ENCODE data around the gene MYH7B.
A peak's percentile ranks its signal among the peaks of the same experiment; 100 is the strongest.

MYH7B gene

GRCh38 chr20:34955231-34956040, at the start of gene MYH7B, which contains the start of gene GSS:
Gene MYH7B, plus strand, starts transcription at chr20:34955868. Its CDS starts 22,138 bp downstream, at chr20:34978006.
Gene GSS, minus strand, starts transcription at chr20:34955806. Its CDS starts 3,954 bp downstream, at chr20:34951852.
- peak; percentile 99 for DNase-seq (ENCODE audit: low spot score)

GRCh38 chr20:34907616-34908469, 47.8 kb upstream of the MYH7B start:
- DNase-seq (ENCODE audit: low spot score): peak; percentile 90

- no peak for DNase-seq (ENCODE audit: low spot score)
Measured at GRCh38 chr20:34915131-34915530, 40.5 kb upstream of the MYH7B start.

- DNase-seq (ENCODE audit: low spot score): no peak
Measured at GRCh38 chr20:34915749-34916455, 39.8 kb upstream of the MYH7B start.

GRCh38 chr20:34916774-34917354, 38.8 kb upstream of the MYH7B start:
- DNase-seq (ENCODE audit: low spot score): no peak

GRCh38 chr20:34920055-34920454, 35.6 kb upstream of the MYH7B start:
- DNase-seq (ENCODE audit: low spot score): no peak

- DNase-seq (ENCODE audit: low spot score): peak; percentile 57
Measured at GRCh38 chr20:34921436-34921835, 34.2 kb upstream of the MYH7B start.

- DNase-seq (ENCODE audit: low spot score): peak; percentile 87
Measured at GRCh38 chr20:34922654-34923381, 32.9 kb upstream of the MYH7B start.

GRCh38 chr20:34923414-34923813, 32.3 kb upstream of the MYH7B start:
- no peak for DNase-seq (ENCODE audit: low spot score)

GRCh38 chr20:34925341-34925740, 30.3 kb upstream of the MYH7B start:
- DNase-seq (ENCODE audit: low spot score): no peak

GRCh38 chr20:34925981-34926380, 29.7 kb upstream of the MYH7B start:
- no peak for DNase-seq (ENCODE audit: low spot score)

GRCh38 chr20:34926581-34926980, 29.1 kb upstream of the MYH7B start:
- no peak for DNase-seq (ENCODE audit: low spot score)

- DNase-seq (ENCODE audit: low spot score): peak; percentile 30
Measured at GRCh38 chr20:34927736-34928135, 27.9 kb upstream of the MYH7B start.

GRCh38 chr20:34928411-34928810, 27.3 kb upstream of the MYH7B start:
- no peak for DNase-seq (ENCODE audit: low spot score)

GRCh38 chr20:34931771-34932170, 23.9 kb upstream of the MYH7B start:
- no peak for DNase-seq (ENCODE audit: low spot score)

- no peak for DNase-seq (ENCODE audit: low spot score)
Measured at GRCh38 chr20:34938466-34939163, 17.1 kb upstream of the MYH7B start.

GRCh38 chr20:34940081-34940481, 15.6 kb upstream of the MYH7B start:
- no peak for DNase-seq (ENCODE audit: low spot score)

- DNase-seq (ENCODE audit: low spot score): no peak
Measured at GRCh38 chr20:34941226-34941625, 14.4 kb upstream of the MYH7B start.

- no peak for DNase-seq (ENCODE audit: low spot score)
Measured at GRCh38 chr20:34942301-34942700, 13.4 kb upstream of the MYH7B start.

- DNase-seq (ENCODE audit: low spot score): no peak
Measured at GRCh38 chr20:34943808-34944567, 11.7 kb upstream of the MYH7B start.

Measured in AG20443 (cell line).